PFSK-1 (cell line): Measurements from ENCODE around the gene DAGLB.
A peak's percentile ranks its signal among the peaks of the same experiment; 100 is the strongest.

ENCODE experiments used
- FOXP2 ChIP-seq: optimal IDR thresholded peaks from 2 replicates; pipeline ENCODE3; 2011; ENCODE audit warnings: borderline replicate concordance, control low read depth, inconsistent platforms; ENCODE audit not compliant: insufficient read depth; ENCODE audit errors: extremely low read length, extremely low read depth
- POLR2AphosphoS5 ChIP-seq: IDR thresholded peaks from 2 replicates; pipeline ENCODE4 v1.6.1; 2012; ENCODE audit warnings: low read depth, mild to moderate bottlenecking, control low read depth, low read length, moderate library complexity
- SIN3A ChIP-seq: IDR thresholded peaks from 2 replicates; pipeline ENCODE4 v1.6.1; 2012; ENCODE audit warnings: mild to moderate bottlenecking, low read length, moderate library complexity, borderline replicate concordance; ENCODE audit not compliant: insufficient read depth
- TAF1 ChIP-seq: IDR thresholded peaks from 2 replicates; pipeline ENCODE4 v1.6.1; 2012; ENCODE audit warnings: low read length, control low read depth, borderline replicate concordance; ENCODE audit not compliant: insufficient read depth
- TF ChIP-seq, protein P1 (sequence below), 2 experiments: IDR thresholded peaks; 2 replicates each; pipeline versions ENCODE4 v1.6.1 to v1.8.0; 2011 to 2012; ENCODE audit warnings: low read depth in 2 of 2, low read length in 2 of 2, control low read depth in 1 of 2, inconsistent platforms in 1 of 2, mild to moderate bottlenecking in 1 of 2, moderate library complexity in 1 of 2; ENCODE audit not compliant: insufficient read depth in 1 of 2

The DAGLB gene

DNA sequence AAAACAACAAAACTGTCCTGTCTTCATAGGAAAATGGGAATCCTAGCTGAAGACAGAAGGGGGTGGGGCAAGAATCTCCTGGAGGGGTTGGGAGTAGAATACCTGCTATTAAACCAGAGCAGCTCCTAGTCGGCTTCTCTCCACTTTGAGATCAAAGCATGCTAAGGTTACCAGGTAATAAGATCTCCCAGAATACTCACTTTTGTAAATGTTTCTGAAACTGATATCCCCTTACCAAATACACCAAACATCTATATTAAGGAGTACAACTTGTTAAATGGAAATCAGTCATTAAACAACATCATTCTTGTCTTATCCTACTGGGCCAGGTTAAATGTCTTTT is 29.5 kb upstream of the DAGLB start:
- TF ChIP-seq POLR2AphosphoS5 (no peak), FOXP2 (no peak), TAF1 (no peak), SIN3A (no peak)
- TF ChIP-seq, protein P1, sequence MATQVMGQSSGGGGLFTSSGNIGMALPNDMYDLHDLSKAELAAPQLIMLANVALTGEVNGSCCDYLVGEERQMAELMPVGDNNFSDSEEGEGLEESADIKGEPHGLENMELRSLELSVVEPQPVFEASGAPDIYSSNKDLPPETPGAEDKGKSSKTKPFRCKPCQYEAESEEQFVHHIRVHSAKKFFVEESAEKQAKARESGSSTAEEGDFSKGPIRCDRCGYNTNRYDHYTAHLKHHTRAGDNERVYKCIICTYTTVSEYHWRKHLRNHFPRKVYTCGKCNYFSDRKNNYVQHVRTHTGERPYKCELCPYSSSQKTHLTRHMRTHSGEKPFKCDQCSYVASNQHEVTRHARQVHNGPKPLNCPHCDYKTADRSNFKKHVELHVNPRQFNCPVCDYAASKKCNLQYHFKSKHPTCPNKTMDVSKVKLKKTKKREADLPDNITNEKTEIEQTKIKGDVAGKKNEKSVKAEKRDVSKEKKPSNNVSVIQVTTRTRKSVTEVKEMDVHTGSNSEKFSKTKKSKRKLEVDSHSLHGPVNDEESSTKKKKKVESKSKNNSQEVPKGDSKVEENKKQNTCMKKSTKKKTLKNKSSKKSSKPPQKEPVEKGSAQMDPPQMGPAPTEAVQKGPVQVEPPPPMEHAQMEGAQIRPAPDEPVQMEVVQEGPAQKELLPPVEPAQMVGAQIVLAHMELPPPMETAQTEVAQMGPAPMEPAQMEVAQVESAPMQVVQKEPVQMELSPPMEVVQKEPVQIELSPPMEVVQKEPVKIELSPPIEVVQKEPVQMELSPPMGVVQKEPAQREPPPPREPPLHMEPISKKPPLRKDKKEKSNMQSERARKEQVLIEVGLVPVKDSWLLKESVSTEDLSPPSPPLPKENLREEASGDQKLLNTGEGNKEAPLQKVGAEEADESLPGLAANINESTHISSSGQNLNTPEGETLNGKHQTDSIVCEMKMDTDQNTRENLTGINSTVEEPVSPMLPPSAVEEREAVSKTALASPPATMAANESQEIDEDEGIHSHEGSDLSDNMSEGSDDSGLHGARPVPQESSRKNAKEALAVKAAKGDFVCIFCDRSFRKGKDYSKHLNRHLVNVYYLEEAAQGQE (IDR thresholded peaks at IDR 0.05; ENCODE audit: insufficient read depth in 1 of 2, low read depth in 2 of 2, low read length in 2 of 2) = no peak

DNA sequence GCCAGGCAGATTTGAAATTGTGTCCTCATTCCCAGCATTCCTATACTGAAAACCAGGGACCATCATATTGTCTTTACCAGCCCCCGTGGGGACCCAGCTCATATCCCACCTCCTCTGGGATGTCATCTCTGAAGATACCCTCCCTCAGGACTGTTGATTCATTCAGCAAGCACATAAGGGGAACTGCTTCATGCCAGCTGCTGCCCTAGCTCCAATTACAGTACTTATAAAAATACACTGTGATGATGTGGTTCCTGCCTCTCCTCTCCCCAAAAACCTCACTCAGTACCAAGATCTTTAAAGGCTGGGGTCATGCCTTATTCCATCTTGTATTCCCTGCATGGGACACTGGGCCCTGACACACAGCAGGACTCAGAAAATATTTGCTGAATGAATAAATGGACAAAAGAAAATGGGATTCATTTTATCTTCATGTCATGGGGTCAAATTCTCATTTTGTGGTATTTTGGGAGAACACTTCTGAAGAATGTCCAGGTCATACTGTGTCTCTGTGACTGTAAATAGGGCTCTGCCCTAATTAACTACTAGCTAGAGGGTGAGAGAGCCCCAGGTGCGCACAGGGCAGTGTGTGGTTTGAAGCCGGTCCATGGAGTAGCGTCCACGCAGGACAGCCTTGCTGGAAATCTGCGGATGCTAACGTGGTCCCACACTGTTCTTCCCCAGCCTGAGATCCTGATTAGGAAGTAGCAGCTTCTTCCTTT is 29.0 kb upstream of the DAGLB start:
- TF ChIP-seq POLR2AphosphoS5 = peak; percentile 34; the same call in 1 of the 2 replicates
- TF ChIP-seq, protein P1 (IDR thresholded peaks at IDR 0.05; ENCODE audit: insufficient read depth in 1 of 2, low read depth in 2 of 2, low read length in 2 of 2) = no peak
- TF ChIP-seq TAF1 = no peak
- TF ChIP-seq SIN3A = no peak

DNA sequence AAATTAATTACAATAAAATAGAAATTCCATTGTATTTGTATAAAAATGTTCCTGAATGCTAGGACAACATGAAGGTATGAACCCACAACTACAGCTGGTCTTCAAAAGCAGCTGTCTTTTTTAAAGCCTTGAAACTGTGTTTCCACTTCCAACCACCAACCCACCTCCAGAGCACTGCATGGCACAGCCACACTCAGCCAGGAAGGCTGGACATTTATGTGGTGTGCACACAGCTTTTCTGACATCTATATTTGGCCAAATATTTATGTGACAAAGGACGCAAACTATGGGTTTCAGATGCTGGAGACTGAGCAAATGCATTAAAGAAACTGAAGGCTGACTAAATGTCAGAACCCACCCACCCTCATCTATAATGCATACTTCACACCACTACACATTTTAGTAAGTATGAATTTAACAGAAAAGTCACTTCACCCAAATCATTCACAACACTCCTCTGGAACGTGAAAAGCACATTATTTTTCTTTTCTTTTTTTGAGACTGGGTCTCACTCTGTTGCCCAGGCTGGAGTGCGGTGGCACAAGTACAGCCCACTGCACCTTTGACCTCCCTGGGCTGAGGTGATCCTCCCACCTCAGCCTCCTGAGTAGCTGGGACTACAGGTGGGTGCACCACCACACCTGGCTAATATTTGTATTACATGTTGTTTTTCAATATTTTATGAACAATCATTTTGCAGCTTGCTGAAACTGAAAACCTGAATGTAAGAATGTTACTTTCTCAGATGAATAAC is 27.9 kb upstream of the DAGLB start:
- no peak for TF ChIP-seq TAF1
- TF ChIP-seq SIN3A = no peak
- no peak for TF ChIP-seq FOXP2
- TF ChIP-seq POLR2AphosphoS5 = no peak
- TF ChIP-seq, protein P1 (IDR thresholded peaks at IDR 0.05; ENCODE audit: insufficient read depth in 1 of 2, low read depth in 2 of 2, low read length in 2 of 2) = no peak

DNA sequence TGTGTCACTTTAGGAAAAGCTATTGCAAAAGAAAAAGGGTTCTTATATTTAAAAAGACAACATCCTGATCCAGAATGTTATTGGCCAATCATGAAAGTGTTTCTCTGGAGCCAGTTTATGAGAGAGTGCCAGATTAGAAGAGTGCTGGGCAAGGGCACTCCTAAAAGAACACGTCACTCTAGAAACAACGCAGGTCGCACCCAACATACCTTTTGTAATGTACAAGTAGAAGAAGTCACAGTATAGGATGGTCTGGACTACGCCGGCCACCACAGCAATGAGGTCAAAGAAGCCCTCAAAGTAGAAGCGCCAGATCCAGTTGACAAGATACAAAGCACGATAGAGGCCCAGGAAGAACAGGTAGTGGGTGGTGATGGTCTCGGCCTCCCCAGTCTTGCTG is 18.1 kb upstream of the DAGLB start:
- TF ChIP-seq SIN3A (no peak), TAF1 (no peak), POLR2AphosphoS5 (no peak), FOXP2 (no peak)
- TF ChIP-seq, protein P1 (IDR thresholded peaks at IDR 0.05; ENCODE audit: insufficient read depth in 1 of 2, low read depth in 2 of 2, low read length in 2 of 2) = no peak
